OCI-LY3 (cell line): ENCODE results near the gene ELAVL1.

Source experiments
- CTCF ChIP-seq: fragments of 200-600, 300-600 bp; sonication (generic); IDR thresholded peaks from 2 replicates; pipeline ENCODE4 v1.5.1; 2014; ENCODE audit warnings: antibody characterized with exemption, low read length, low read depth
- EZH2phosphoT487 ChIP-seq: fragments of 200-600 bp; shearing (Covaris generic); IDR thresholded peaks from 2 replicates; pipeline ENCODE4 v1.6.1; 2018; ENCODE audit warnings: antibody characterized with exemption, mixed run types, low read depth

GRCh38 chr19:7924651-7925170 lies 80.7 kb downstream of the ELAVL1 start:
- TF ChIP-seq CTCF = no peak
- no peak for TF ChIP-seq EZH2phosphoT487
